ENCODE results near the gene INO80B. TPM values are rescaled to one million over a fixed set of nuclear protein-coding genes. Genes with fewer than 3 reads are reported as not detected.

INO80B gene
- total and polyA plus RNA-seq, 2 of the 8 experiments (the other 6 are each of a cell fraction or from before 2014, with no cell fraction given) = 3.9 to 18.5 TPM

DNA sequence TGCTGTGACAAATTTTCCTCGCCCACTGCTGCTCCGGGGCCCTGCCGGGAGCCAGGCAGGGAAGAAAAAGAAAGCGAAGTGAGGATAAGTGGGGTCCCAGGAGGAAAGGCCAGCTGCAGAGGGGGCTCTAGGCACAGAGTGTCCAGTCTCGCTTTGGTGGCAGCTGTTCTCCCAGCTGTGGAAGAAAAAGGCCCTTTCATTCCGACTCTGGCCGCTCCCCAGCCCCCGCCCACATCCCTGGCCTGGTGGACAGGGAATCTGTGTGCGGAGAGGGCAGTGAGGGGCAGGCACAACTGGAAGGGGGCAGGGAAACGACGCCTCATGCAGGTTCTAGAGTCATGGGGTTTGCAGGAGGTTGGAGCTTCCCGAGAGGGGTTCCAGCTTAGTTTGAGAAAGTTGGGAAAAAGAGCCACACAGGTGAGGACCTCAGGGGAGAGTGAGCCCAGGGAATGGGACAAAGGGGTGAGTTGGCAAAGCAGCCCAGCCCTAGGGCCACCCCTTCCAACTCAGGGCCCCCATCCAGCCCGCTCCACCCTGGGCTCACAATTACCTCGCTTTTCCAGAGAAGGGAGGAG is 15.0 kb upstream of the INO80B start:
- H3K27ac ChIP-seq (ENCODE audit: low read depth, low read length) = peak overlapping the region; percentile 87
- WGBS, 2 experiments (ENCODE audit: extremely low coverage in 1 of 2, insufficient coverage in 1 of 2, insufficient read length in 1 of 2, insufficient replicate concordance in 2 of 2, low coverage in 1 of 2, low lambda C conversion rate in 2 of 2, missing lambda C conversion rate in 1 of 2) = 51% methylated on average over 9 of the region's 14 CpGs; no CpG with 5 or more reads in 1 of the 2 experiments
- CTCF ChIA-PET (ENCODE audit: partially characterized antibody) = interaction anchor here (0.8 to 3.1 kb wide), 13 partner anchors 8 to 105 kb away, joined by 3 to 16 read pairs (median 4); partner anchors contain the start of genes CCDC142, TTC31 and WBP1

More for the DNA sequence above, 15.0 kb upstream of the INO80B start:
- DNase-seq (ENCODE audit: low read depth in 1 of 2, low spot score in 2 of 2) (no peak), FAIRE-seq (no peak)
- H2AK5ac ChIP-seq (ENCODE audit: low read depth, low read length) = no peak overlapping the region
- H3K79me2 ChIP-seq (ENCODE audit: control insufficient read depth in 1 of 2, insufficient read depth in 2 of 2, low read length in 2 of 2) = peaks cover 4 to 42% of the 10 kb centered on the region in 2 experiments; a peak in 2 of 4 replicates
- H3K23ac ChIP-seq (ENCODE audit: insufficient read length) = no peak overlapping the region
- H4K5ac ChIP-seq (ENCODE audit: insufficient read length, low read depth, low read length) = peak overlapping the region; percentile 80
- H3K4me3 ChIP-seq (ENCODE audit: extremely low read depth in 1 of 4, insufficient read depth in 2 of 4, low read depth in 3 of 4, low read length in 4 of 4) = peak overlapping the region; percentile 69 to 90 (median 80)
- H3K4me1 ChIP-seq (replicated peaks in 1 of 4; ENCODE audit: control insufficient read depth in 3 of 4, insufficient read depth in 4 of 4, low read length in 3 of 4) = peaks cover 4 to 24% (median 17%) of the 10 kb centered on the region in 4 experiments; a peak in 6 of 7 replicates
- no peak overlapping the region for H4K91ac ChIP-seq (replicated peaks; ENCODE audit: insufficient read length, low read length)
- no peak overlapping the region for H3K4ac ChIP-seq (replicated peaks; ENCODE audit: insufficient read length, low read depth, low read length)
- H4K8ac ChIP-seq (ENCODE audit: extremely low read depth, insufficient read depth, low read length) = peak overlapping the region; percentile 54; the same call in 1 of the 2 replicates
- H2BK120ac ChIP-seq (replicated peaks; ENCODE audit: low read depth, low read length) = no peak overlapping the region
- H2BK12ac ChIP-seq (ENCODE audit: low read depth, low read length) = peak overlapping the region; percentile 62; the same call in 1 of the 2 replicates
- H3K23me2 ChIP-seq (ENCODE audit: low read depth, low read length) = peaks cover 6% of the 10 kb centered on the region; the same call in 1 of the 2 replicates
- no peak overlapping the region for H2BK20ac ChIP-seq (ENCODE audit: low read length)
- H4K20me1 ChIP-seq (replicated peaks in 1 of 2; ENCODE audit: control insufficient read depth in 1 of 2, insufficient read depth in 2 of 2, low read length in 2 of 2) = peaks cover 6 to 12% of the 10 kb centered on the region in 2 experiments
- peak overlapping the region; percentile 68 for H3K18ac ChIP-seq (ENCODE audit: extremely low read depth, low read length)
- POLR2A ChIA-PET (ENCODE audit: partially characterized antibody) = interaction anchor here (0.7 to 3.9 kb wide), 23 partner anchors 8 to 150 kb away, joined by 3 to 66 read pairs (median 5); partner anchors contain the start of genes AUP1, C2orf81, CCDC142 and HTRA2
- H3K79me1 ChIP-seq (ENCODE audit: low read depth, low read length) = peaks cover 19% of the 10 kb centered on the region
- no peak overlapping the region for H3K14ac ChIP-seq (ENCODE audit: insufficient read length)
- H3K56ac ChIP-seq (replicated peaks; ENCODE audit: insufficient read length, low read depth, low read length) = peak overlapping the region; percentile 13
- peak overlapping the region; percentile 68 to 92 for H3K4me2 ChIP-seq (ENCODE audit: insufficient read depth in 1 of 2, low read depth in 2 of 2, low read length in 2 of 2)
- peak; percentile 77 for TF ChIP-seq SAP30 (IDR thresholded peaks at IDR 0.05; ENCODE audit: insufficient read depth, insufficient replicate concordance, low read length)
- TF ChIP-seq, protein P1, sequence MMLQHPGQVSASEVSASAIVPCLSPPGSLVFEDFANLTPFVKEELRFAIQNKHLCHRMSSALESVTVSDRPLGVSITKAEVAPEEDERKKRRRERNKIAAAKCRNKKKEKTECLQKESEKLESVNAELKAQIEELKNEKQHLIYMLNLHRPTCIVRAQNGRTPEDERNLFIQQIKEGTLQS (IDR thresholded peaks at IDR 0.05; ENCODE audit: insufficient read depth, low read depth, low read length) = no peak
- no peak overlapping the region for H2AFZ ChIP-seq (ENCODE audit: low read length)
- no peak overlapping the region; the same call in 1 of the 2 replicates for H2BK15ac ChIP-seq (ENCODE audit: low read length)
- H3K27me3 ChIP-seq (replicated peaks in 1 of 4; ENCODE audit: control insufficient read depth in 3 of 4, extremely low read depth in 1 of 4, insufficient read depth in 3 of 4, low read length in 3 of 4) = no peaks in the 10 kb centered on the region; a peak in 2 of 7 replicates
- peak overlapping the region; percentile 1 to 77 (median 74); a peak in 6 of 7 replicates for H3K9ac ChIP-seq (replicated peaks in 1 of 4; ENCODE audit: extremely low read depth in 1 of 4, low read depth in 3 of 4, low read length in 3 of 4)
- H2BK5ac ChIP-seq (ENCODE audit: low read depth, low read length) = no peak overlapping the region
- H3K9me3 ChIP-seq (ENCODE audit: insufficient read depth in 2 of 2, low read depth in 1 of 2, low read length in 1 of 2) = no peaks in the 10 kb centered on the region
- peaks cover 0 to 5% (median under 1%) of the 10 kb centered on the region in 4 experiments; a peak in 1 of 8 replicates for H3K36me3 ChIP-seq (ENCODE audit: control insufficient read depth in 2 of 4, insufficient read depth in 4 of 4, low read length in 3 of 4)
